ENCODE data around the gene LCP1.

LCP1 gene

GRCh38 chr13:46126056-46126455 is 55.9 kb downstream of the LCP1 start:
- DNase-seq = no peak

GRCh38 chr13:46124967-46125933 is 56.7 kb downstream of the LCP1 start:
- no peak for DNase-seq

- DNase-seq = no peak
These were observed 57.4 kb downstream of the LCP1 start for GRCh38 chr13:46124531-46124966.

GRCh38 chr13:46122304-46122703 is 59.7 kb downstream of the LCP1 start:
- DNase-seq = no peak

- no peak for DNase-seq
These were observed 60.3 kb downstream of the LCP1 start for GRCh38 chr13:46121597-46122163.

- no peak for DNase-seq
These were observed 60.9 kb downstream of the LCP1 start for GRCh38 chr13:46121033-46121432.

- no peak for DNase-seq
These were observed 61.9 kb downstream of the LCP1 start for GRCh38 chr13:46119883-46120614.

- no peak for DNase-seq
These were observed 65.1 kb downstream of the LCP1 start for GRCh38 chr13:46116653-46117502.

GRCh38 chr13:46114613-46115012 is 67.4 kb downstream of the LCP1 start:
- no peak for DNase-seq

- no peak for DNase-seq
These were observed 68.4 kb downstream of the LCP1 start for GRCh38 chr13:46113596-46113995.

- DNase-seq = no peak
These were observed 70.8 kb downstream of the LCP1 start for GRCh38 chr13:46111151-46111550.

GRCh38 chr13:46109451-46109850 is 72.5 kb downstream of the LCP1 start:
- no peak for DNase-seq

GRCh38 chr13:46106839-46107371 is 75.1 kb downstream of the LCP1 start:
- DNase-seq = no peak

GRCh38 chr13:46104868-46105267 is 77.1 kb downstream of the LCP1 start, which contains the start of gene CPB2:
CPB2 (minus strand) TSS chr13:46105033; CDS start chr13:46105009, 24 bp downstream.
- DNase-seq = no peak

GRCh38 chr13:46103037-46103436 is 78.9 kb downstream of the LCP1 start:
- no peak for DNase-seq

- DNase-seq = no peak
These were observed 79.7 kb downstream of the LCP1 start for GRCh38 chr13:46102255-46102605.

- no peak for DNase-seq
These were observed 80.3 kb downstream of the LCP1 start for GRCh38 chr13:46101484-46102254.

GRCh38 chr13:46101002-46101401 is 81.0 kb downstream of the LCP1 start:
- DNase-seq = no peak

GRCh38 chr13:46100191-46100815 is 81.7 kb downstream of the LCP1 start:
- DNase-seq = peak; percentile 17

- DNase-seq = no peak
These were observed 84.3 kb downstream of the LCP1 start for GRCh38 chr13:46097663-46098062.

GRCh38 chr13:46097015-46097414 is 85.0 kb downstream of the LCP1 start:
- DNase-seq = no peak
